VCaP (cell line): Measurements from ENCODE around the gene CAMSAP1.

Source experiments
- H3K27ac ChIP-seq: fragments of 450-650 bp; 2 replicates; pipeline ENCODE4 v1.5.1; 2017
- CTCF ChIP-seq: fragments of 450-650 bp; conservative IDR thresholded peaks from 2 replicates; pipeline ENCODE4 v1.5.1; 2017; ENCODE audit warnings: mild to moderate bottlenecking, moderate library complexity

The CAMSAP1 gene

GRCh38 chr9:135774239-135774747 is 133.1 kb downstream of the CAMSAP1 start:
- no peak overlapping the region for H3K27ac ChIP-seq
- no peak for TF ChIP-seq CTCF

GRCh38 chr9:135773530-135774238 is 133.7 kb downstream of the CAMSAP1 start:
- H3K27ac ChIP-seq: no peak overlapping the region
- TF ChIP-seq CTCF: no peak

- H3K27ac ChIP-seq: no peak overlapping the region
- TF ChIP-seq CTCF: no peak
These were observed 134.4 kb downstream of the CAMSAP1 start for GRCh38 chr9:135772702-135773493.

- no peak overlapping the region for H3K27ac ChIP-seq
- TF ChIP-seq CTCF: no peak
These were observed 135.2 kb downstream of the CAMSAP1 start for GRCh38 chr9:135772056-135772646.

GRCh38 chr9:135771401-135772051 is 135.8 kb downstream of the CAMSAP1 start:
- TF ChIP-seq CTCF: no peak
- no peak overlapping the region for H3K27ac ChIP-seq

DNA sequence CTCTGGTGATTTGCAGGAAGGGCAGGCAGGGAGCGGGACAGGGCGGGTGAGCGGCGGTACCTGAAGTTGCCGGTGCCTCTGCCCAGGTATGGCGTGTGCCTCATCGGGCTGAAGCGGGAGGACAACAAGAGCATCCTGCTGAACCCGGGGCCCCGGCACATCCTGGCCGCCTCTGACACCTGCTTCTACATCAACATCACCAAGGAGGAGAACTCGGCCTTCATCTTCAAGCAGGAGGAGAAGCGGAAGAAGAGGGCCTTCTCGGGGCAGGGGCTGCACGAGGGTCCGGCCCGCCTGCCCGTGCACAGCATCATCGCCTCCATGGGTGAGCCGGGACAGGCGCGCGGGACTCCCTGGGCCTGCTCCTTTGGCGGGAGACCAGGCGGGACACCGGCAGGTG is 136.6 kb downstream of the CAMSAP1 start:
- no peak for TF ChIP-seq CTCF
- no peak overlapping the region for H3K27ac ChIP-seq

GRCh38 chr9:135770203-135770535 is 137.2 kb downstream of the CAMSAP1 start:
- no peak for TF ChIP-seq CTCF
- H3K27ac ChIP-seq: no peak overlapping the region
